ENCODE data around the gene LGALS7.

DNA sequence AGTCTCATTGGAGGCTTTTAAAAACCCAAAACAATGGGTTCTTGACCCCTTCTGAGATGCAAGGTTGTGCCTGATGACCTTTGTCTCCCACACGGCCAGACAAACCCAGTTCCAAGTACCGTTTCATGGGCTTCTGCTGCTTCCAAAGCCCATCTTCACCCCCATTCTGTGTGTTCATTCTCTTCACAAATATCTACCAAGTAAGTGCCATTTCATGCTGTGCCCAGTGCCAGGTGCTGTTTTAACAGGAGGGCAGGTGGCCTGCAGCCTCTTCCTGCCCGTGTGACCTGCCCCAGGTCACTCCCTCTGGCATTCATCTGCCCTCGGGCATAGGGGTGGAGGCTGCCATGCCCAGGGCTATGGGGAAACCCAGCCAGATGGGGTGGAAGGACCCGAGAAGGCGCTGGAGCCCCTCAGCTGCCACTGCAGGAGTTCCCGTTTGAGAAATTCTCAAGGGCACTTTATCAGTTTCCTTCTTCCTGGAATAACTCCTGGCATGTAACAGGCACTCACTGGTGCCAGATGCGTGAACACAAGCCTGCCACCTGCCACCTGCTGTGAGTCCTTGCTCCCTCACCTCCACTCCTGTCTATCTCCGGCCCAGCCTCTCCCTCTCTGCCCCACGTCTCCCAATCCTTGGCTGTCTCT is 41.5 kb downstream of the LGALS7 start:
- TF ChIP-seq EZH2 (IDR thresholded peaks at IDR 0.05; ENCODE audit: insufficient read depth, poor library complexity, severe bottlenecking) (no peak), EZH2phosphoT487 (IDR thresholded peaks at IDR 0.05; ENCODE audit: insufficient read depth, low read depth) (no peak)
